Measurements from ENCODE around the gene LTB. TPM values are rescaled to one million over a fixed set of nuclear protein-coding genes. Genes with fewer than 3 reads are reported as not detected.

Gene LTB, protein sequence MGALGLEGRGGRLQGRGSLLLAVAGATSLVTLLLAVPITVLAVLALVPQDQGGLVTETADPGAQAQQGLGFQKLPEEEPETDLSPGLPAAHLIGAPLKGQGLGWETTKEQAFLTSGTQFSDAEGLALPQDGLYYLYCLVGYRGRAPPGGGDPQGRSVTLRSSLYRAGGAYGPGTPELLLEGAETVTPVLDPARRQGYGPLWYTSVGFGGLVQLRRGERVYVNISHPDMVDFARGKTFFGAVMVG
- total RNA-seq (2022; extraction: Qiagen RNA extraction; ENCODE audit: low read depth): 0.21 to 0.65 TPM (median 0.29 TPM) in 4 of 5 replicates, not detected in the other

DNA sequence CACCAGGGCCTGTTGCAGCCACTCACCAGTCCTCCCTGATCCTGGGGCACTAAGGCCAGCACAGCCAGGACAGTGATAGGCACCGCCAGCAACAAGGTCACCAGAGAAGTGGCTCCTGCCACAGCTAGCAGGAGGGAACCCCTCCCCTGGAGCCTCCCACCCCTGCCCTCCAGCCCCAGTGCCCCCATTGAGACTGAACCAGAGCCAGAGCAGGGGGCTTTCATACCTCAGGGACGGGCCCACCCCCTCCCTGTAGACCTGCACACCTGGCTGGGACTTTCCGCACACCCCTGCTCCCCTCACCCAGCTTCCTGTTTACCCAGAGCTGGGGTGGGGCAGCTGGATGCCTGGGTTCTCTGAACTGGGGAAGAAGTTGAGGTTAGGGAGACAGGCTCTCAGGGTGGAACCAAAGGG, at the start of gene LTB:
Gene LTB (minus strand): TSS at position 195 of the 414 bp plus-strand sequence. CDS start 7 bp downstream, at position 188.

DNA sequence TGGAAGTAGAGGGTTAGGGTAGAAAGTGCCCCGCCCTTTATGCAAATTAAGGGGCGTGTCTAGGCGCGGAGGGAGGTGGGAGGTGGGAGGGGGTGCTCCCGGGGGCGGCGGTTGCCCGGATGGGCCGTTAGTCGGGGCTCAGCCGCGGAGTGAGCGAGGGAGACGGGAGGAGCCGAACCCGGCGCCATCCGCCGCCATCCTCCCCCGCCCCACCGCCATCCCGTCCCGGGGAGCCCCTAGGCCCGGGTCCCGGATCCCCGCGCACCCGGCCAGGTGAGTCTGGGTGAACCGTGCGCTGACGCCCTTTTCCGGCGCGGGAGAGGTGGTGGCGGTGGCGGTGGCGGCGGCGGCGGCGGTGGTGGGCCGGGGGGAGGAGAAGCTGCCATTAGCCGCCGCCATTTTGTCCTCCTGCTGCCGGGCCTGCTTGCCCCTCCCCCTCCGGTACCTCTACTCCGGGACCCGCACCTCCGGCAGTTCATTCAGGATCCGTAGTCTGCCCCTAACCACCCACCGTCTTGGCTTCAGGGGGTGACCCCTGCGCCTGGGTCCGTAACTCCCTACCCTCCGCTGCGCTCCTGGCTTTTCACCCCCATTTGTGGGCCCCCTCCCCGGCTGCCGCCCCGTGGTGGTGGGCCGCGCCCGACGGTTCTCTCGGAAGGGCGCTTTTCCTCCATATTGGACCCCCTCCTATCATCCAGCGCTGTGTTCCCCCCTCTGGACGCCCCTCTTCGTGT, 38.5 kb upstream of the LTB start, which contains the start of gene PRRC2A:
Gene PRRC2A (plus strand): TSS at position 130 of the 734 bp plus-strand sequence. CDS start 2,075 bp downstream, outside the sequence.

DNA sequence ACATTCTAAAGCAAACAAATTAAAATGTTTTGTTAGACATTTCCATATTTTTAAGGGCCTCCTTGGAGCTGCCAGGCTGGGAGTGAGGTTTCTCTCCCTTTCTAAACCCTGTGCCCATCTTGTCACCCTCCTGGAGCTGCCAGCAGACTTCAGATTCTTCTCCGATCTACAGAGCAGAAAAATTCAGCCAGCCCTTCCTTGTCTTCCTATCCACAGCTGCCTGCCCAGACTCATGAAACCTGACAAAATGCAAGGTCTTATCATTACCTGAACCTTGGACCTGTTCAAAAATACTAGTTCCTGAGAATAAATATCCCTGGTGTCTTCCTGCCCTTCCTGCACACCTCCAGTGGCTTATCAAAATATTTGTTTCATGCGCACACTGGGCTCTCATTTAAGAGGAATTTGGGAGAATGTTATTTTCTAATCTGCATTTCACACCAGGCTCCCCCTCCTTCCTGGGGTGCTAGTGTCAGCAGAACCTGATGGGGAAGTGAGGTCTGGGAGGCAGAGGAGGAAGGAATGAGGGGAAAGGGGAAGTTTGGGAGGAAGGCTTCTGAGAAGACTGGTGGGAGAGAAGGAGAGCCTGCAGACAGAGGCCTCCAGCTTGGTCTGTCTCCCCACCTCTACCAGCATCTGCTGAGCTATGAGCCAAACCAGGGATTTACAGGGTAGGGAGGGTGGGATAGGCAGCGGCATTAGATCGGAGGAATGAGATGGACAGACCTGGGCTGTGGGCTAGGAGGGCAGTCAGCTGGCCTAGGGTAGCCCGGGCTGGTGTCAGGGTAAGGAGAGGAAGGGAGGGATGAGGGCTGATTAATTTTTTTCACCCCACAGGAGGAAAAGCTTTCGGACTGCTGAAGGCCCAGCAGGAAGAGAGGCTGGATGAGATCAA, 32.7 kb upstream of the LTB start, which contains the start of gene AIF1:
Gene AIF1 (plus strand): TSS at position 551 of the 895 bp plus-strand sequence. CDS start 96 bp downstream, at position 647.

DNA sequence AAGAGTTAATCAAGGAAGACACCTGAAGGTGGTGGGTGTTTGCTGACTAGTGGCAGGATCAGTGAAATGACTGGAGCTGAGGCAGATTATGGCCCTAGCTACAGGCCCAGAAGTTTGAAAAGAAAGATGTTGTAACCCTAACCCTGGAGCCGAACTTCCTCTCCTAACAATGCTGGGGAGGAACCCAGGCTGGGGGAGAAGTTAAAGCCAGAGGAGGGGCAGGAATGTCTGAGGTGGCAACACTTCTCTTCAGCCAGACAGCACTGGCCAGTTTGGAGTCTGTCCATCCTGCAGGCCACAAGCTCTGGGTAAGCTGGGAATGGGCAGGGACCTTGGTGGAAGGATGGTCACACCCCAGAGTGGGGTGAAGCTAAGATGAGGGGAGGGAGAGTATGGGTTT, 3.8 kb upstream of the LTB start, which contains the start of gene LST1:
Gene LST1 (plus strand): TSS at position 270 of the 400 bp plus-strand sequence. CDS start 1,023 bp downstream, outside the sequence.

DNA sequence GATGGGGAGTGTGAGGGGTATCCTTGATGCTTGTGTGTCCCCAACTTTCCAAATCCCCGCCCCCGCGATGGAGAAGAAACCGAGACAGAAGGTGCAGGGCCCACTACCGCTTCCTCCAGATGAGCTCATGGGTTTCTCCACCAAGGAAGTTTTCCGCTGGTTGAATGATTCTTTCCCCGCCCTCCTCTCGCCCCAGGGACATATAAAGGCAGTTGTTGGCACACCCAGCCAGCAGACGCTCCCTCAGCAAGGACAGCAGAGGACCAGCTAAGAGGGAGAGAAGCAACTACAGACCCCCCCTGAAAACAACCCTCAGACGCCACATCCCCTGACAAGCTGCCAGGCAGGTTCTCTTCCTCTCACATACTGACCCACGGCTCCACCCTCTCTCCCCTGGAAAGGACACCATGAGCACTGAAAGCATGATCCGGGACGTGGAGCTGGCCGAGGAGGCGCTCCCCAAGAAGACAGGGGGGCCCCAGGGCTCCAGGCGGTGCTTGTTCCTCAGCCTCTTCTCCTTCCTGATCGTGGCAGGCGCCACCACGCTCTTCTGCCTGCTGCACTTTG, 6.8 kb downstream of the LTB start, which contains the start of gene TNF:
Gene TNF (plus strand): TSS at position 231 of the 567 bp plus-strand sequence. CDS start 177 bp downstream, at position 408.

DNA sequence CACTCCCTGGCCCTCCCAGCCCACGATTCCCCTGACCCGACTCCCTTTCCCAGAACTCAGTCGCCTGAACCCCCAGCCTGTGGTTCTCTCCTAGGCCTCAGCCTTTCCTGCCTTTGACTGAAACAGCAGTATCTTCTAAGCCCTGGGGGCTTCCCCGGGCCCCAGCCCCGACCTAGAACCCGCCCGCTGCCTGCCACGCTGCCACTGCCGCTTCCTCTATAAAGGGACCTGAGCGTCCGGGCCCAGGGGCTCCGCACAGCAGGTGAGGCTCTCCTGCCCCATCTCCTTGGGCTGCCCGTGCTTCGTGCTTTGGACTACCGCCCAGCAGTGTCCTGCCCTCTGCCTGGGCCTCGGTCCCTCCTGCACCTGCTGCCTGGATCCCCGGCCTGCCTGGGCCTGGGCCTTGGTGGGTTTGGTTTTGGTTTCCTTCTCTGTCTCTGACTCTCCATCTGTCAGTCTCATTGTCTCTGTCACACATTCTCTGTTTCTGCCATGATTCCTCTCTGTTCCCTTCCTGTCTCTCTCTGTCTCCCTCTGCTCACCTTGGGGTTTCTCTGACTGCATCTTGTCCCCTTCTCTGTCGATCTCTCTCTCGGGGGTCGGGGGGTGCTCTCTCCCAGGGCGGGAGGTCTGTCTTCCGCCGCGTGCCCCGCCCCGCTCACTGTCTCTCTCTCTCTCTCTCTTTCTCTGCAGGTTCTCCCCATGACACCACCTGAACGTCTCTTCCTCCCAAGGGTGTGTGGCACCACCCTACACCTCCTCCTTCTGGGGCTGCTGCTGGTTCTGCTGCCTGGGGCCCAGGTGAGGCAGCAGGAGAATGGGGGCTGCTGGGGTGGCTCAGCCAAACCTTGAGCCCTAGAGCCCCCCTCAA, 9.9 kb downstream of the LTB start, which contains the start of gene LTA:
Gene LTA (plus strand): TSS at position 249 of the 871 bp plus-strand sequence. CDS start 454 bp downstream, at position 703.

DNA sequence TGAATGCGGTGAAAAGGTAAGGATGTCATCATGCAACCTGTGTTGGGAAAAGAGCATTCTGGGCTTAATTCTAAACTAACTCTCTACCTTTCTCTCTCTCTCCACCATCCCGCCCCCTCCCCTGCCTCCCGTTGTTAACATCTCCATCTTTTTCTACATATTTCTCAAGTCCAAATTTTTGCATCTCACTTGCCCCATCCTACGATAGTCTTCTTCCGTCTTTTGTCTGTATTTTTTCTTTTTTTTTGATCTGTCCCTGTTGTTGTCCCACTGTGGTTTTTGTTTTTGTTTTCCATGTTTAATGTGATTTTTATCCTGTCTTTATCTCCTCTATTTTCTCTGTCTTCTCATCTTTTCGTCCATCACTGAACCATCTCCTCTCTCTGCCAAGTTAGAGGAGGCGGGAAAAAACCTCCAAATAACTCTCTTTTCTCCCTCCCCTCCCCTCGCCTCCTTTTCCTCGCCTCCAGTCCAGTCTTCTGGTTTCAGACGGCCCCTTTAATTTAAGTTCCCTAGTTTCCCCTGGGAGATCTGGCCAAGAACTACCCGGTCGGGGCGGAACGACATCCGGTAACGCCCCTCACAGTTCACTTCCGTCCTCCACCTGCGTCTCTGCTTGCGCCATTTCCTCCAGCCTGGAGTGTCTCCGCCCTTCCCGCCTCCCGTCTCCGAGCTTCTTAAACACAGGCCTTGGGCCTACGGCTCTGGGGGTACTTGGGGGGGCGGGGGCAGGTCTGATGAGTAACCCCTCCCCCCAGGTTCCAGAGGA, 35.1 kb downstream of the LTB start, which contains the start of gene NFKBIL1:
Gene NFKBIL1 (plus strand): TSS at position 651 of the 769 bp plus-strand sequence. CDS start 87 bp downstream, at position 738.

DNA sequence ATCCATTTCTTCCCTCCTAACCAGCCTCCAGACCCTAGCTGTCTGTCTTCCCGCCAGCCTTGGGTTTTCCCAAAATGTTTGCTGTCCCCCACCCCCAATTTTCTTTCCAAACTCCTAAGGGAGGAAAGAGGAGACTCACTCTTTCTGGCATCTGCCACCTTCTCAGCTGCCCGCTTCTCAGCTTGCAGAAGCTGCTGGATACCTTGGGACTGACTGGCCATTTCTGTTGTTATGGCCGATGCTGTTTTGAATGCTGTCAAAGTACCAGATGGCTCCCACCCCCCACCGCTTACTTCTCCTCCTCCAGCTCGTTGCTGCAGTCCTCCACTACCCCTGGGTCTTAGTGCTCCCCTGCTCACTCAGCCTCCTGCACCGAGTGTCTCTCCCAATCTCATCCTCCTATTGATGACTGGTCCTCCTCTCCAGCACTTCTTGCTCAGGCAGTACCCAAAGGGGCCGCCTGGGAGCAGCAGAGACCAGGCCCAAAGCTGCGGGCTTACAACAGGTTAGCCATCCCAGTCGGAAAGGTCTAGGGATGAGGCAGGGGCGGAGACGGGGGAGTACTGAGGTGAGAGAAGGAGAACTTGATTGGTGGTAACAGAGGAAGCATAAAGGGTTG, 35.8 kb downstream of the LTB start, which contains the start of gene ATP6V1G2:
Gene ATP6V1G2 (minus strand): TSS at position 270 of the 619 bp plus-strand sequence. CDS start 49 bp downstream, at position 221.

DNA sequence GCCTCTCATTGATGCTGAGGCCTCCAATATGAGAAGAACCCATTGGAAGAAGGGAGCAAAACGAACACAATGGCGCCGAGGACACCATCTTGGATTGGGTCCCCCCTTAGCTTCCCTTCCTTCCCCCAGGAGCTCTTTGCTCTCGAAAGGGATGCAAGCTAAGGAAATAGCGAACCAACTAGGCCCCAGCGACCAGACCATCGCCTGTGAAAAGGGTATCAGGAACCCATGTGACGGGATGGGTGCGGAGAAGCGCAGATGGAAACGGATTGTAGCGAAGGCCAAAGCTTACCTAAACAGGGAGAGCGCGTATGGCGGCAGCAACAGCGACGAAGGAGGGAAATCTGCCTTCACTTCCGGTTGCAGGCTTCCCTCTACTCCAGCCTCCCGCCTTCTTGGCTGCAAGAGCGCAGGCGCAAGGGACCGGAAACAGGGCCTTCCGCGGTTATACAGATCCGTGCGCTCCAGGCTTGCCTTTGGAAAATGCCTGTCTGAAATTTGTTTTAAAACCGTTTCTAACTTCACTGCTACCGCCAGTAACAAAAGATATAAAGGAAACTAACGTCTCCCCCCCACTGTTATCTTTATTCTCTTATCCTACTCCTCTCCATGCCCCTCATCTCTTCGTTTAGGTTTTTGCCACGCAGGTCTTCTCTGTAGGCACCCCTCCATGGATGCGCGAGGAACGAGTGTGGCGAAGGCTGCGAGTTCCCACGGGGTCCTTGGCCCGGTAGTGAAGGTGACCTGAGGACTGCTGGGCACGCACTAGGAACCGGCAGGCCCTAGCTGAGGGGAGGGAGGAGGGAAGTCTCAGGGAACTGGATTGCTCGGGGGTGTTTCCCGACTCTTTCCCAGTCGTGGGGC, 40.3 kb downstream of the LTB start, which contains the start of gene DDX39B:
Gene DDX39B (minus strand): TSS at position 346 of the 864 bp plus-strand sequence. CDS start 1,471 bp downstream, outside the sequence.

Other genes with a start within 250 kb of the LTB start
- 19.9 to 38.0 TPM (median 25.5 TPM) in 5 replicates for gene HLA-B, start 225.2 kb downstream of the LTB start, total RNA-seq (2022; extraction: Qiagen RNA extraction; ENCODE audit: low read depth)
- gene MICA, start 178.8 kb downstream of the LTB start, total RNA-seq (2022; extraction: Qiagen RNA extraction; ENCODE audit: low read depth): 28.4 to 32.1 TPM (median 31.4 TPM) in 5 replicates
- 6.2 to 8.4 TPM (median 7.1 TPM) in 5 replicates for gene MICB, start 84.3 kb downstream of the LTB start, total RNA-seq (2022; extraction: Qiagen RNA extraction; ENCODE audit: low read depth)
- not detected in 5 replicates for gene MCCD1, start 53.5 kb downstream of the LTB start, total RNA-seq (2022; extraction: Qiagen RNA extraction; ENCODE audit: low read depth)
- 324 to 377 TPM (median 358 TPM) in 5 replicates for gene DDX39B, start 40.4 kb downstream of the LTB start, total RNA-seq (2022; extraction: Qiagen RNA extraction; ENCODE audit: low read depth)
- gene ATP6V1G2, start 35.8 kb downstream of the LTB start, total RNA-seq (2022; extraction: Qiagen RNA extraction; ENCODE audit: low read depth): 0.55 to 1.2 TPM (median 0.83 TPM) in 5 replicates
- 10.4 to 11.2 TPM (median 11.1 TPM) in 5 replicates for gene NFKBIL1, start 34.8 kb downstream of the LTB start, total RNA-seq (2022; extraction: Qiagen RNA extraction; ENCODE audit: low read depth)
- 0.17 to 0.34 TPM in 2 of 5 replicates, not detected in the others for gene LTA, start 10.1 kb downstream of the LTB start, total RNA-seq (2022; extraction: Qiagen RNA extraction; ENCODE audit: low read depth)
- 0.16 TPM in 1 of 5 replicates, not detected in the others for gene TNF, start 6.9 kb downstream of the LTB start, total RNA-seq (2022; extraction: Qiagen RNA extraction; ENCODE audit: low read depth)
- gene LST1, start 3.9 kb upstream of the LTB start, total RNA-seq (2022; extraction: Qiagen RNA extraction; ENCODE audit: low read depth): 0.30 to 0.66 TPM in 2 of 5 replicates, not detected in the others
- not detected in 5 replicates for gene NCR3, start 10.6 kb upstream of the LTB start, total RNA-seq (2022; extraction: Qiagen RNA extraction; ENCODE audit: low read depth)
- gene AIF1, start 32.8 kb upstream of the LTB start, total RNA-seq (2022; extraction: Qiagen RNA extraction; ENCODE audit: low read depth): not detected in 5 replicates
- gene PRRC2A, start 38.3 kb upstream of the LTB start, total RNA-seq (2022; extraction: Qiagen RNA extraction; ENCODE audit: low read depth): 66.6 to 89.8 TPM (median 85.0 TPM) in 5 replicates
- gene BAG6, start 70.2 kb upstream of the LTB start, total RNA-seq (2022; extraction: Qiagen RNA extraction; ENCODE audit: low read depth): 114 to 149 TPM (median 138 TPM) in 5 replicates
- gene APOM, start 73.5 kb upstream of the LTB start, total RNA-seq (2022; extraction: Qiagen RNA extraction; ENCODE audit: low read depth): 2.6 to 4.5 TPM (median 3.1 TPM) in 5 replicates
- gene C6orf47, start 78.4 kb upstream of the LTB start, total RNA-seq (2022; extraction: Qiagen RNA extraction; ENCODE audit: low read depth): 10.6 to 12.7 TPM (median 12.1 TPM) in 5 replicates
- gene GPANK1, start 82.6 kb upstream of the LTB start, total RNA-seq (2022; extraction: Qiagen RNA extraction; ENCODE audit: low read depth): 8.2 to 10.4 TPM (median 9.7 TPM) in 5 replicates
- gene CSNK2B, start 83.7 kb upstream of the LTB start, total RNA-seq (2022; extraction: Qiagen RNA extraction; ENCODE audit: low read depth): 167 to 186 TPM (median 177 TPM) in 5 replicates
- gene LY6G5B, start 87.6 kb upstream of the LTB start, total RNA-seq (2022; extraction: Qiagen RNA extraction; ENCODE audit: low read depth): 3.6 to 5.4 TPM (median 4.3 TPM) in 5 replicates
- 1.3 to 2.5 TPM (median 1.7 TPM) in 5 replicates for gene LY6G5C, start 98.6 kb upstream of the LTB start, total RNA-seq (2022; extraction: Qiagen RNA extraction; ENCODE audit: low read depth)
- gene ABHD16A, start 120.9 kb upstream of the LTB start, total RNA-seq (2022; extraction: Qiagen RNA extraction; ENCODE audit: low read depth): 12.8 to 19.4 TPM (median 18.7 TPM) in 5 replicates
- not detected in 5 replicates for gene LY6G6F, start 124.4 kb upstream of the LTB start, total RNA-seq (2022; extraction: Qiagen RNA extraction; ENCODE audit: low read depth)
- gene LY6G6D, start 132.9 kb upstream of the LTB start, total RNA-seq (2022; extraction: Qiagen RNA extraction; ENCODE audit: low read depth): not detected in 5 replicates
- gene LY6G6C, start 139.3 kb upstream of the LTB start, total RNA-seq (2022; extraction: Qiagen RNA extraction; ENCODE audit: low read depth): 0.14 TPM in 1 of 5 replicates, not detected in the others
- not detected in 5 replicates for gene MPIG6B, start 140.9 kb upstream of the LTB start, total RNA-seq (2022; extraction: Qiagen RNA extraction; ENCODE audit: low read depth)
- 26.8 to 31.8 TPM (median 27.9 TPM) in 5 replicates for gene DDAH2, start 146.9 kb upstream of the LTB start, total RNA-seq (2022; extraction: Qiagen RNA extraction; ENCODE audit: low read depth)
- gene CLIC1, start 154.1 kb upstream of the LTB start, total RNA-seq (2022; extraction: Qiagen RNA extraction; ENCODE audit: low read depth): 486 to 498 TPM (median 493 TPM) in 5 replicates
- 10.5 to 13.8 TPM (median 12.5 TPM) in 5 replicates for gene MSH5, start 157.6 kb upstream of the LTB start, total RNA-seq (2022; extraction: Qiagen RNA extraction; ENCODE audit: low read depth)
- 1.6 to 3.9 TPM (median 3.7 TPM) in 5 replicates for gene SAPCD1, start 180.2 kb upstream of the LTB start, total RNA-seq (2022; extraction: Qiagen RNA extraction; ENCODE audit: low read depth)
- 1.2 to 2.0 TPM (median 1.5 TPM) in 5 replicates for gene VWA7, start 194.9 kb upstream of the LTB start, total RNA-seq (2022; extraction: Qiagen RNA extraction; ENCODE audit: low read depth)
- 47.4 to 59.1 TPM (median 53.3 TPM) in 5 replicates for gene VARS1, start 213.3 kb upstream of the LTB start, total RNA-seq (2022; extraction: Qiagen RNA extraction; ENCODE audit: low read depth)
- gene LSM2, start 224.5 kb upstream of the LTB start, total RNA-seq (2022; extraction: Qiagen RNA extraction; ENCODE audit: low read depth): 52.2 to 66.7 TPM (median 61.9 TPM) in 5 replicates
- 0.82 to 1.5 TPM (median 1.3 TPM) in 5 replicates for gene HSPA1L, start 232.9 kb upstream of the LTB start, total RNA-seq (2022; extraction: Qiagen RNA extraction; ENCODE audit: low read depth)
- gene HSPA1A, start 233.1 kb upstream of the LTB start, total RNA-seq (2022; extraction: Qiagen RNA extraction; ENCODE audit: low read depth): 148 to 264 TPM (median 205 TPM) in 5 replicates
- 116 to 191 TPM (median 162 TPM) in 5 replicates for gene HSPA1B, start 245.3 kb upstream of the LTB start, total RNA-seq (2022; extraction: Qiagen RNA extraction; ENCODE audit: low read depth)